Parathyroid adenoma (tissue), 2 donors: ENCODE measurements around the gene VPS9D1.
"Not testable (repeated sequence)": the region's sequence is repeated elsewhere in the genome, so short reads cannot be mapped to it uniquely, and the experiment has no call there.

Experiments
- H2AFZ ChIP-seq: fragments of 300-600 bp; sonication (generic); one replicate; pipeline ENCODE4 v1.7.0; 2017; ENCODE audit warnings: antibody characterized with exemption, mild to moderate bottlenecking
- H3K27ac ChIP-seq: fragments of 300-600 bp; sonication (generic); one replicate; pipeline ENCODE4 v1.7.0; 2017
- H3K27me3 ChIP-seq: fragments of 300-600 bp; sonication (generic); one replicate; pipeline ENCODE4 v1.7.0; 2017; ENCODE audit warnings: low read length; ENCODE audit not compliant: control insufficient read depth, insufficient read depth
- H3K36me3 ChIP-seq: fragments of 300-600 bp; sonication (generic); one replicate; pipeline ENCODE4 v1.7.0; 2017; ENCODE audit warnings: low read length; ENCODE audit not compliant: control insufficient read depth, insufficient read depth
- H3K4me1 ChIP-seq: fragments of 300-600 bp; sonication (generic); one replicate; pipeline ENCODE4 v1.7.0; 2017; ENCODE audit warnings: control low read depth
- H3K4me2 ChIP-seq: fragments of 300-600 bp; sonication (generic); one replicate; pipeline ENCODE4 v1.7.0; 2017; ENCODE audit warnings: low read length
- H3K4me3 ChIP-seq: fragments of 300-600 bp; sonication (generic); one replicate; pipeline ENCODE4 v1.7.0; 2017; ENCODE audit warnings: low read depth, low read length
- H3K79me2 ChIP-seq: fragments of 300-600 bp; sonication (generic); one replicate; pipeline ENCODE4 v1.7.0; 2017; ENCODE audit warnings: control low read depth
- H3K9ac ChIP-seq: fragments of 300-600 bp; sonication (generic); one replicate; pipeline ENCODE4 v1.7.0; 2017; ENCODE audit warnings: mild to moderate bottlenecking
- H3K9me3 ChIP-seq: fragments of 300-600 bp; sonication (generic); one replicate; pipeline ENCODE4 v1.7.0; 2017; ENCODE audit warnings: low read length; ENCODE audit not compliant: control insufficient read depth
- TF ChIP-seq, protein P1 (sequence below): fragments of 300-600 bp; sonication (generic); IDR thresholded peaks from one replicate; pipeline ENCODE4 v1.7.0; 2017; ENCODE audit warnings: antibody characterized with exemption, mild to moderate bottlenecking
- donor health status: primary hyperparathyroidism.

The VPS9D1 gene

DNA sequence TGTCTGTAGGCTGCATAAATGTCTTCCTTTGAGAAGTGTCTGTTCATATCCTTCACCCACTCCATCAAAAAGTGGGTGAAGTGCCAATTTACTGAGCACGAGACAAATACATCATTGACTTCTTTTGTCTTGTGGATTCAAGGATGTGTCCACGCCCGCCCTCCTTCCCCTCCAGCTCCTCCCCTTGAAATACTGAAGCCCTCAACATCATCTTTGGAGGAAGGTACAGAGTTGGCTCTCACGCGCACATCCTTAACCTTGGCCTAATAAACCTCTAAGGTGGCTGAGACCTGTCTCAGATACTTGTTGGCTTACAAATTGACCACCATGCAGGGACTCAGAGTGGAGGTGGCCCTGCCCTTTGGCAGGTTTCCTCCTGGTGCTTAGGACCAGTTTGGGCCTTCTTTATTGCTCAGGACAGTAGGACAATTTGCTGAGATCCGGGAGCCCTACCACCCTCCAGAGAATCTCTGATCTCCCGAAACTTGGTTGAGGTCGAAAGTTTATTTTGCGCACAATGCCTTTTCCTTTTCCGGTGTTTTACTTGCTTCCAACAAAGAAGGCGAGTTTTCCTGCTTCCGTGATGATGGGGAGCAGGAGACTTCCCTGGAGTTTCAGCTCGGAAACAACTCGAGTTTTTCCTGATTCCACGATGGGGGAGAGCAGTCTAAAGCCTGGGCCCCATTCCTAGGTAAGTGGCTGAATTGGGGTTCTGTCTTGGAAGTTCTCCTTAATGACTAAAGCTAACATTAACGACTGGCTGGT, 48.3 kb downstream of the VPS9D1 start:
- Histone ChIP-seq H3K9me3 (no peaks in the 10 kb centered on the region), H3K27me3 (no peaks in the 10 kb centered on the region), H2AFZ (no peak overlapping the region), H3K4me1 (no peaks in the 10 kb centered on the region), H3K4me2 (no peak overlapping the region), H3K4me3 (no peak overlapping the region), H3K27ac (no peak overlapping the region), H3K36me3 (no peaks in the 10 kb centered on the region), H3K9ac (no peak overlapping the region), H3K79me2 (no peaks in the 10 kb centered on the region)
- TF ChIP-seq, protein P1, sequence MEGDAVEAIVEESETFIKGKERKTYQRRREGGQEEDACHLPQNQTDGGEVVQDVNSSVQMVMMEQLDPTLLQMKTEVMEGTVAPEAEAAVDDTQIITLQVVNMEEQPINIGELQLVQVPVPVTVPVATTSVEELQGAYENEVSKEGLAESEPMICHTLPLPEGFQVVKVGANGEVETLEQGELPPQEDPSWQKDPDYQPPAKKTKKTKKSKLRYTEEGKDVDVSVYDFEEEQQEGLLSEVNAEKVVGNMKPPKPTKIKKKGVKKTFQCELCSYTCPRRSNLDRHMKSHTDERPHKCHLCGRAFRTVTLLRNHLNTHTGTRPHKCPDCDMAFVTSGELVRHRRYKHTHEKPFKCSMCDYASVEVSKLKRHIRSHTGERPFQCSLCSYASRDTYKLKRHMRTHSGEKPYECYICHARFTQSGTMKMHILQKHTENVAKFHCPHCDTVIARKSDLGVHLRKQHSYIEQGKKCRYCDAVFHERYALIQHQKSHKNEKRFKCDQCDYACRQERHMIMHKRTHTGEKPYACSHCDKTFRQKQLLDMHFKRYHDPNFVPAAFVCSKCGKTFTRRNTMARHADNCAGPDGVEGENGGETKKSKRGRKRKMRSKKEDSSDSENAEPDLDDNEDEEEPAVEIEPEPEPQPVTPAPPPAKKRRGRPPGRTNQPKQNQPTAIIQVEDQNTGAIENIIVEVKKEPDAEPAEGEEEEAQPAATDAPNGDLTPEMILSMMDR = no peak

DNA sequence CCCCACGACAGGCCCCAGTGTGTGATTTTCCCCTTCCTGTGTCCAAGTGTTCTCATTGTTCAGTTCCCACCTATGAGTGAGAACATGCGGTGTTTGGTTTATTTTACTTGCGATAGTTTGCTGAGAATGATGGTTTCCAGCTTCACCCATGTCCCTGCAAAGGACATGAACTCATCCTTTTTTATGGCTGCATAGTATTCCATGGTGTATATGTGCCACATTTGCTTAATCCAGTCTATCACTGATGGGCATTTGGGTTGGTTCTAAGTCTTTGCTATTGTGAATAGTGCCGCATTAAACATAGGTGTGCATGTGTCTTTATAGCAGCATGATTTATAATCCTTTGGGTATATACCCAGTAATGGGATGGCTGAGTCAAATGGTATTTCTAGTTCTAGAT, 49.1 kb downstream of the VPS9D1 start:
- H3K9me3 ChIP-seq, H3K27me3 ChIP-seq, H3K9ac ChIP-seq, H3K27ac ChIP-seq, H3K4me2 ChIP-seq, H3K4me3 ChIP-seq, H3K79me2 ChIP-seq, H3K4me1 ChIP-seq, H3K36me3 ChIP-seq, H2AFZ ChIP-seq: not testable (repeated sequence)

DNA sequence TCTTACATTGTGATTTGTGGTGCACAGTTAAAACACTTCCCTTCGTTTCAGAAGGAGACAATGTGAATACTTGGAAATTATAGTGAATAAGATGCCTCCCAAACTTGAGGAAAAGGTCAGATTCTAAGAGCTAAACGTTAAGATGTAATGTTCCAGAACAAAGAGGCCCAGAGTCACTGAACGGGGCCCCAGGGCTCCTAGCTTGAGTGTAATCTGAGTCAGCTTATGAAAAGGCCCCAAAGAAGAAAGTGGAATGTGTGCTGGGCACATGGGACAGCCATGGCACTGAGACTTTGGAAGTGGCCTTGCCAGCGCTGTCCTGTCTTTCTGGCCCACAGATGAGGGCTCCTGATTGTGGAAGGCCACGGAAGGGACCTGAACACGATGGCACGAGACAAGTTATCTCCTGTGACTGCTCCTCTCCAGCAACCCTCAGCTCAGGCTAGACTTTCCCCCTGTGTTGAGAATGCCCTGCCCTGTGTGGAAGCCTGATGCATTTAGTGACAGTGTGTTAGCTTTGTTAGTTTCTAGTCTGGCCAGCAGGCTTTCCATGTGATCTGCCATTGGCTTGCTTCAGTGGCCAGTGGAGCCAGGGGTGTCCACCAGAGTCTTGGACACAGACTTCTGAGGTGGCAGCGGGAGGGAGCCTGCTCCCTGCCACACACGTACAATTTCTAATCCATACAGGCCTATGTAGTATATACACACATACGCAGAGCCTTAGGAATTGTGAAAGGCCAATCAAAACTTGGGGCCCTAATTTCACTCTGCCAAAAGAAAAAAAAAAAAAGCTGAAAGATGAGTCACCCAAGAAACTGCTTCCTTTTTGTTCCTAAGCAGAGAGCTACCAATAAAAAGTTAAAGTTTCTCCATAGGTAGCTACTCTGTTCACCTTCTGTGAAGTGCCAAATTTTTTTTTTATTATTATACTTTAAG, 49.9 kb downstream of the VPS9D1 start:
- no peak overlapping the region for H3K27ac ChIP-seq
- H3K27me3 ChIP-seq = no peaks in the 10 kb centered on the region
- TF ChIP-seq, protein P1 = no peak
- H3K4me1 ChIP-seq = no peaks in the 10 kb centered on the region
- H3K79me2 ChIP-seq = no peaks in the 10 kb centered on the region
- H3K9ac ChIP-seq = no peak overlapping the region
- no peak overlapping the region for H2AFZ ChIP-seq
- H3K9me3 ChIP-seq = no peaks in the 10 kb centered on the region
- H3K36me3 ChIP-seq = no peaks in the 10 kb centered on the region
- H3K4me2 ChIP-seq = no peak overlapping the region
- no peak overlapping the region for H3K4me3 ChIP-seq

DNA sequence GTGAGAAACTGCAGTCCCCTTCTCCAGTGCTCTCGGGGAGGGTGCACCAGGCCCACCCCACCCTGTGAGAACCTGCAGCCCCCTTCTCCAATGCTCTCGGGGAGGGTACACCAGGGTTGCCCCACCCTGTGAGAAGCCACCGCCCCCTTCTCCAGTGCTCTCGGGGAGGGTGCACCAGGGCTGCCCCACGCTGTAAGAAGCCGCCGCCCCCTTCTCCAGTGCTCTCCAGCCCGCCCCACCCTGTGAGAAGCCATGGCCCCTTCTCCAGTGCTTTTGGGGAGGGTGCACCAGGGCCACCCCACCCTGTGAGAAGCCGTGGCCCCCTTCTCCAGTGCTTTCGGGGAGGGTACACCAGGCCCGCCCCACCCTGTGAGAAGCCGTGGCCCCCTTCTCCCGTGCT, 50.9 kb downstream of the VPS9D1 start:
- Histone ChIP-seq H3K27ac (no peak overlapping the region), H3K4me3 (no peak overlapping the region), H3K9ac (no peak overlapping the region), H3K4me2 (no peak overlapping the region), H3K4me1 (no peaks in the 10 kb centered on the region), H2AFZ (no peak overlapping the region), H3K79me2 (no peaks in the 10 kb centered on the region), H3K27me3 (no peaks in the 10 kb centered on the region), H3K36me3 (no peaks in the 10 kb centered on the region), H3K9me3 (no peaks in the 10 kb centered on the region)
- TF ChIP-seq, protein P1 = no peak

DNA sequence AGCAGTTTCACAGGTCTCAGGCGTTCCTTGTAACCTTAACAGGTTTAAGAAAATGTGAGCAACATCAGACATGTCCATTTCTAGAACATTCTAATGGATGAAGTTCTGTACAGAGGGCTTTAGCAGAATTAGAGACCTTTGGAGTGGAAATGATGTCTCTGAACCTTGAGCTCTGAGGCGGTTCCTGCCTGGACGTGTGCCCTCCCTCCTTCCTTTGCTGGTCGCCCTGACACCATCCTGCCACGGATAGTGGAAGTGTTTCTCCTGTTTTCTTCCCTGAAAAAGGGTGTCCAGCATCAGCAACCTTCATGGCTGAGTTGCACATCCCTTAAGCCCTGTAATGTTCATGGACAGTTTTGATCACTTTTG, 51.9 kb downstream of the VPS9D1 start:
- TF ChIP-seq, protein P1 = no peak
- Histone ChIP-seq H3K36me3 (no peaks in the 10 kb centered on the region), H3K4me2 (no peak overlapping the region), H3K9ac (no peak overlapping the region), H3K4me1 (no peaks in the 10 kb centered on the region), H3K9me3 (no peaks in the 10 kb centered on the region), H3K27me3 (no peaks in the 10 kb centered on the region), H2AFZ (no peak overlapping the region), H3K27ac (no peak overlapping the region), H3K4me3 (no peak overlapping the region), H3K79me2 (no peaks in the 10 kb centered on the region)
